Thyroid gland (tissue), 4 donors: ENCODE data around the gene MYOCOS. TPM values are rescaled to one million over a fixed set of nuclear protein-coding genes. Genes with fewer than 3 reads are reported as not detected.

Experiments
- DNase-seq, 2 donors: peaks; one replicate each; pipeline ENCODE4 v3.0.0-alpha.2; 2019
- H3K27ac ChIP-seq, 3 donors: fragments of 200-600 bp; sonication (generic); 1 replicate in 2 of 3; 2 replicates in 1 of 3; pipeline ENCODE4 v1.5.1; 2016 to 2019; ENCODE audit warnings: mild to moderate bottlenecking in 1 of 3, moderate library complexity in 1 of 3
- H3K27me3 ChIP-seq: fragments of 200-600 bp; sonication (generic); one replicate; pipeline ENCODE4 v1.5.1; 2019
- H3K36me3 ChIP-seq, 2 donors: fragments of 200-600 bp; sonication (generic); one replicate each; pipeline ENCODE4 v1.5.1; 2016 to 2019
- H3K4me1 ChIP-seq, 2 donors: fragments of 200-600 bp; sonication (generic); one replicate each; pipeline ENCODE4 v1.5.1; 2017 to 2019
- H3K4me3 ChIP-seq, 3 donors: fragments of 200-600 bp; sonication (generic); replicated peaks in 1 of 3; 1 replicate in 2 of 3; 2 replicates in 1 of 3; pipeline ENCODE4 v1.5.1; 2016; ENCODE audit warnings: mild to moderate bottlenecking in 1 of 3
- H3K9me3 ChIP-seq: fragments of 200-600 bp; sonication (generic); one replicate; pipeline ENCODE4 v1.5.1; 2017
- CTCF ChIP-seq, 6 experiments: fragments of 200-600 bp in 3 of 6; fragments of 450-650 bp in 3 of 6; sonication (generic) in 3 of 6; IDR thresholded peaks; one replicate each; pipeline ENCODE4 v1.5.1; 2016 to 2019; ENCODE audit warnings: antibody characterized with exemption in 6 of 6, mild to moderate bottlenecking in 2 of 6, inconsistent platforms in 1 of 6, moderate library complexity in 1 of 6
- POLR2A ChIP-seq, 2 donors: fragments of 450-650 bp; IDR thresholded peaks; one replicate each; pipeline ENCODE4 v1.6.1; 2017; ENCODE audit warnings: antibody characterized with exemption in 2 of 2, mild to moderate bottlenecking in 2 of 2, moderate library complexity in 1 of 2
- WGBS, 2 donors: methylation state at CpG; one replicate each; pipeline ENCODE4 v1.1.5; 2017; 5-methylcytosine and 5-hydroxymethylcytosine counted together
- intact Hi-C: fragments of 100-400 bp; cut with DNase I; formaldehyde crosslinking; loops from one replicate; pipeline ENCODE4 v1.15.1; 2023
- total RNA-seq, 4 donors: library from RNA; depleted of rRNA; stranded (reverse); fragments of >200 nt; gene quantifications; one replicate each; pipeline ENCODE4 v1.2.3, GENCODE V29; 2016

MYOCOS gene
- total RNA-seq, 4 donors from 2014 or later: 1.2 TPM; not detected in 3

DNA sequence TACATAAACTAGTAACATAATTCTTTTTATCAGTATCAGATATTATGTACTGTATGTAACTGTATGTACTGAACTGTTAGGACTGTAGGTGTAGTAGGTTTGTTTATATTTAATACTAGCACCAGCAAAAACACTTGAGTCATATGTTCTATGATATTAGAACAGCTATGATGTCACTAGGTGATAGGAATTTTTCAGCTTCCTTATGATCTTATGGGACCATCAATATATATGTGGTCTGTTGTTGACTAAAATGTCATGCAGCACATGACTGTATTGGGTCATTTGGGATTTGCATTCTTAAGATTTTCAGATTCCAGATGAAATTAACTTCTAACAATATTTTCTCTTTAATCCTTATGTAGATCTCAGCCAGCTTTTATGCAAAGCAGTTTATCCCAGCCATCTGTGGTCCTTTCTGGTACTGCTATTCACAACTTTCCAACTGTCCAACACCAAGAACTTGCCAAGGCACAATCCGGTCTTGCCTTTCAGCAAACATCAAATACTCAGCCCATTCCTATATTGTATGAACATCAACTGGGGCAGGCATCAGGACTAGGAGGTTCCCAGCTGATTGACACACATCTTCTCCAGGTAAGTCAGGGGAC lies 38.3 kb upstream of the MYOCOS start:
- TF ChIP-seq POLR2A (IDR thresholded peaks at IDR 0.05): no peak
- TF ChIP-seq CTCF (IDR thresholded peaks at IDR 0.05): no peak
- no peaks in the 10 kb centered on the region for H3K4me1 ChIP-seq

DNA sequence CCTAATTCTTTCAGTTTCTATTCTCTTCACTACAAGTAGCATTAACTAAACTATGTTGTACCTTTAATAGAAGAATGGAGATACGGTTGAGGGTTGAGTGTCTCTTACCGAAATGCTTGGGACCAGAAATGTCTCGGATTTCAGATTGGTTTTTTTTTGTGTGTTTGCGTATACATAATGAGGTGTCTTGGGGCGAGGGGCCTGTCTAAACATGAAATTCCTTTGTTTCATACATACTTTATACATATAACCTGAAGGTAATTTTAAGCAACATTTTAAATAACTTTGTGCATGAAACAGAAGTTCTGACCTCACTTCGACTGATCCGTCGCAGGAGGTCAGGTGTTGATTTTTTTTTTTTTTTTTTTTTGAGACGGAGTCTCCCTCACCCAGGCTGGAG lies 36.3 kb upstream of the MYOCOS start:
- H3K4me3 ChIP-seq: no peak overlapping the region
- TF ChIP-seq POLR2A (IDR thresholded peaks at IDR 0.05) (no peak), CTCF (IDR thresholded peaks at IDR 0.05) (no peak)
- intact Hi-C loops: no loop called here
- peaks cover 50 to 51% of the 10 kb centered on the region in 2 donors for H3K36me3 ChIP-seq
- H3K27me3 ChIP-seq: no peaks in the 10 kb centered on the region
- no peak for DNase-seq
- no peaks in the 10 kb centered on the region for H3K9me3 ChIP-seq
- no peak overlapping the region for H3K27ac ChIP-seq
- WGBS, 2 donors: 94 to 96% methylated on average over 9 of the region's 9 CpGs
- no peaks in the 10 kb centered on the region for H3K4me1 ChIP-seq

More for the DNA sequence above, 38.3 kb upstream of the MYOCOS start:
- no peak overlapping the region for H3K27ac ChIP-seq
- H3K27me3 ChIP-seq: no peaks in the 10 kb centered on the region
- 88 to 100% methylated on average over 1 of the region's 1 CpG for WGBS, 2 donors
- no peak overlapping the region for H3K4me3 ChIP-seq
- intact Hi-C loops: no loop called here
- DNase-seq: no peak
- peaks cover 53 to 58% of the 10 kb centered on the region in 2 donors for H3K36me3 ChIP-seq
- no peaks in the 10 kb centered on the region for H3K9me3 ChIP-seq

DNA sequence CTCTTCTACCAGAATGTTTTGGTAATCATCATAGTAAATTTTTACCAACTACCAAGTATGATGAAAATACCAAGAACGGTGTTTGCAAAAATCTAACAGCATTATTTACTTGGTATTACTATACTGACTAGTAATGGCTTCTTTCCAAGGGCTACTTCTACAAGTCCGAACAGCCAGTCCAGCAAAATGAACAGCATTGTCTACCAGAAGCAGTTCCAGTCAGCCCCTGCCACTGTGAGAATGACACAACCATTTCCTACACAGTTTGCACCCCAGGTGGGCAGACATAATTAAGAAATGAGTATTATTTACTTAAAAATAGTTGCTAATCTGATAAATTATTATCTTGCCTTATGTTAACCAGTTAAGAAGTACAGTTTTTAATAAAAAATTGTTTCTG lies 33.8 kb upstream of the MYOCOS start:
- Histone ChIP-seq H3K36me3 (peaks cover 54 to 57% of the 10 kb centered on the region in 2 donors), H3K4me3 (no peak overlapping the region), H3K9me3 (no peaks in the 10 kb centered on the region), H3K27me3 (no peaks in the 10 kb centered on the region), H3K27ac (no peak overlapping the region), H3K4me1 (no peaks in the 10 kb centered on the region)
- DNase-seq: no peak
- 92 to 95% methylated on average over 2 of the region's 2 CpGs for WGBS, 2 donors
- intact Hi-C loops: no loop called here
- TF ChIP-seq POLR2A (IDR thresholded peaks at IDR 0.05): no peak

- no peak for DNase-seq
- 81 to 91% methylated on average over 1 of the region's 1 CpG for WGBS, 2 donors
These were observed 32.0 kb upstream of the MYOCOS start for GRCh38 chr1:171590022-171590421.

DNA sequence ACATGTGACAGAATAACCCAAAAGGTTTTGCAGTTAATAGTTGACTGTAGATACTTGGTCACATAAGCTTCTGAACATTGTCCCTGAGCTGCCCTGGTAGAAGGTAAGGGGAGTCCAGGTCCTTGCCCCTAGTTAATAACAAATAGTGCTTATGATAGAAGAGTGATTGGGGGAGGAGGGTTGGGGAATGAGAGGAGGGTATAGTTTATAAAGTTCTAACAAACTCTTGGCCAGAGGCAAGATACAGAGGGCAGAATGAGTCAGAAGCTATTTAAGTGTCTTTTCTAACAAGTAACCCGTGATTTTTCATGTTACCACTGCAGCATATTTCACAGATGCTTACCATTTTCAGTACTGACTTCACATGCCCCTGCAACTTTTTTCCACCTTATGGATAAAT lies 26.7 kb upstream of the MYOCOS start:
- TF ChIP-seq POLR2A (IDR thresholded peaks at IDR 0.05) (no peak), CTCF (IDR thresholded peaks at IDR 0.05) (no peak)
- peaks cover 8 to 14% of the 10 kb centered on the region in 2 donors for H3K36me3 ChIP-seq
- H3K4me1 ChIP-seq: peaks cover 0 to 5% of the 10 kb centered on the region in 2 donors
- DNase-seq: no peak
- no peaks in the 10 kb centered on the region for H3K9me3 ChIP-seq
- no peak overlapping the region for H3K4me3 ChIP-seq
- intact Hi-C loops: no loop called here
- H3K27ac ChIP-seq: no peak overlapping the region
- 97 to 100% methylated on average over 1 of the region's 1 CpG for WGBS, 2 donors
- no peaks in the 10 kb centered on the region for H3K27me3 ChIP-seq

More at GRCh38 chr1:171590022-171590421, 32.0 kb upstream of the MYOCOS start:
- Histone ChIP-seq H3K4me3 (no peak overlapping the region), H3K36me3 (peaks cover 43 to 45% of the 10 kb centered on the region in 2 donors), H3K9me3 (no peaks in the 10 kb centered on the region), H3K27ac (no peak overlapping the region), H3K27me3 (no peaks in the 10 kb centered on the region), H3K4me1 (no peaks in the 10 kb centered on the region)
- TF ChIP-seq CTCF (IDR thresholded peaks at IDR 0.05): no peak
- no peak for TF ChIP-seq POLR2A (IDR thresholded peaks at IDR 0.05)
- intact Hi-C loops: no loop called here
